HG03139 (cell line): ENCODE data around the gene CNOT3.

Experiments
- ATAC-seq: cut with Tn5 transposase; IDR thresholded peaks from one replicate; pipeline ENCODE4 v1.9.1; 2021; ENCODE audit not compliant: unreplicated experiment

The CNOT3 gene

GRCh38 chr19:54115109-54116063 is 22.2 kb upstream of the CNOT3 start, which contains the start of the genes PRPF31 and TFPT:
TSS of gene PRPF31 (plus strand) at chr19:54115754. CDS start at chr19:54118279, 2,525 bp downstream.
TSS of gene TFPT (minus strand) at chr19:54115657. CDS start at chr19:54115269, 388 bp downstream.
- ATAC-seq, result peak; percentile 68

- ATAC-seq, result no peak
Observed at GRCh38 chr19:54121259-54121658, 16.3 kb upstream of the CNOT3 start.

- ATAC-seq, result no peak
Observed at GRCh38 chr19:54123682-54124081, 13.9 kb upstream of the CNOT3 start.

- ATAC-seq, result no peak
Observed at GRCh38 chr19:54124393-54124792, 13.2 kb upstream of the CNOT3 start.

- ATAC-seq, result no peak
Observed at GRCh38 chr19:54125713-54126112, 11.8 kb upstream of the CNOT3 start.

DNA sequence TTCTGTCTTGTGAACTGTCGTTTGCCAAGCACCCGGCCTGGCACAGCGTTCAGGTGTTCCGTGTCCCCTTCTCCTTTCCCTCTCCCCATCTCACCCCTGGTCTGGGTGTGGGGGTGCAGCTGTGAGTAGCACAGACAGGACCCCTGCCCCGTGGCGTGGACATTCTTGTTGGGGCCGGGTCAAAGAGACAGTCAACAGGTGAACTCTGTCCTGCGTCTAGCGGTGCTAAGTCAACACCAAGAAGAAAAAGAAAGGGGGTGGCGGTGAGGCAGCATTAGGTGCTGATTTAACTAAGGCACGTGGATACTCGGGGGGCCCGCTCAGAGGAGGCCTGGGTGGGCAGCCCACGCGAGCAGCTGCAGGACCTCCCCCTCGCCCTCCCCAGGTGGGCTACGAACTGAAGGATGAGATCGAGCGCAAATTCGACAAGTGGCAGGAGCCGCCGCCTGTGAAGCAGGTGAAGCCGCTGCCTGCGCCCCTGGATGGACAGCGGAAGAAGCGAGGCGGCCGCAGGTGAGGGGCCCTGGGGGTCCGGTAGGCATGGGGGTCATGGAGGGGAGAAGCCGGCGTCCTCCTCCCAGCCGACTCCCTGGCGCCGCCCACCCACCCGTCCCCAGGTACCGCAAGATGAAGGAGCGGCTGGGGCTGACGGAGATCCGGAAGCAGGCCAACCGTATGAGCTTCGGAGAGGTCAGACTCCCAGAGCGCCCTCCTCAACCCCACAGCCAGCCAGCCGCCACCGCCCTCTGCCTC is 9.7 kb upstream of the CNOT3 start:
- ATAC-seq, result no peak

GRCh38 chr19:54128441-54128725 is 9.2 kb upstream of the CNOT3 start:
- no peak for ATAC-seq

DNA sequence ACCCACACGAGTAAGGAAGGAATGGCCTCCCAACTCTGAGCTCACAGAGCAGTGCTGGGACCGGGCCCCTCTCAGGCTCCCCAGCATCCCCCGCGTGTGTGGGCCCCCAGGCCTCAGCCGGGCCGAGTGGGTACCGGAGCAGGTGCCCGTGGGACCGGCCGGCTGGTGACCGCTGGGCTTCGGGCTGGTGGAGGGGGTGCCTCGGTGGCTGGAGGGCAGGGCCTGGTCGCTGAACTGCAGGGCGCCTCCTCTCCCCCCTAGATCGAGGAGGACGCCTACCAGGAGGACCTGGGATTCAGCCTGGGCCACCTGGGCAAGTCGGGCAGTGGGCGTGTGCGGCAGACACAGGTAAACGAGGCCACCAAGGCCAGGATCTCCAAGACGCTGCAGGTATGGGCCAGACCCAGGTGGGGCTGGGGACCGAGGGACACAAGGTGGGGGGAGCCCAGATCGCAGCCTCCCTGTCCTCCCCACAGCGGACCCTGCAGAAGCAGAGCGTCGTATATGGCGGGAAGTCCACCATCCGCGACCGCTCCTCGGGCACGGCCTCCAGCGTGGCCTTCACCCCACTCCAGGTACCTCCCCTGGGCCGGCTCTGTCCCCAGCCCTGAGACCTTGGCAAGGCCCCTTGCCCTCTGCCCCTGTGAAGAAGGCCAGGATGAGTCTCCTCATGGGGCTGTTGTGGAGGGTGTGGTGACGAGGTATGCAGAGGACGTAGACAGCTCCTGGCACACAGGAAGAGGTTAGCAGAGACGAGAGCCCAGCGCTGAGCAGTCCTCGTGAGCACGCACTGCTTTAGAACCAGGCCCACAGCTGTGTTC is 8.6 kb upstream of the CNOT3 start:
- ATAC-seq, result no peak

- ATAC-seq, result no peak
Observed at GRCh38 chr19:54129617-54129996, 8.0 kb upstream of the CNOT3 start.

DNA sequence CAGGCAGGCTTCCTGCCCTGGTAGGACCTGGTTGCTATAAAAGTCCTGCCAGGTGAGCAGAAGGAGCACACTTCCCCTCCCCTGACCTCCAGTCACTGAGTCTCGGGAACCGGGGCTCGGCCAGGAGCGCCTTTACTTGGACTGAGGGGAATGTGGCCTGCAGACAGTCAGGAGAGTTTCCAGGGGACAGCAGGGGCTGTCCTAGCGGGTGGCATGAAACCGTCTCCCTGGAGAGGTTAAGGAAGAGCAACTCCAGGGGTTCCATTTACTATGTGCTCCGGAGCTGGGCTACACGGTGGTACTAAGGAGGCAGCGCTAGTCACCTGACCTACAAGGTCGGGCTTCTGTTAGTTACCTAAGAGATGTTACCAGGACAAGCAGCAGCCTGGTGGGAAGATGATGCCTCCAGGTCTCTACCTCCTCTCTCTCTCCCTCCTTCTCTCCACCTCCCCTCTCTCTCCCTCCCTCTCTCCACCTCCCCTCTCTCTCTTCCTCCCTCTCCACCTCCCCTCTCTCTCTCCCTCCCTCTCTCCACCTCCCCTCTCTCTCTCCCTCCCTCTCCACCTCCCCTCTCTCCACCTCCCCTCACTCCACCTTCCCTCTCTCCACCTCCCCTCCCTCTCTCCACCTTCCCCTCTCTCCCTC is 4.1 kb upstream of the CNOT3 start:
- no peak for ATAC-seq

DNA sequence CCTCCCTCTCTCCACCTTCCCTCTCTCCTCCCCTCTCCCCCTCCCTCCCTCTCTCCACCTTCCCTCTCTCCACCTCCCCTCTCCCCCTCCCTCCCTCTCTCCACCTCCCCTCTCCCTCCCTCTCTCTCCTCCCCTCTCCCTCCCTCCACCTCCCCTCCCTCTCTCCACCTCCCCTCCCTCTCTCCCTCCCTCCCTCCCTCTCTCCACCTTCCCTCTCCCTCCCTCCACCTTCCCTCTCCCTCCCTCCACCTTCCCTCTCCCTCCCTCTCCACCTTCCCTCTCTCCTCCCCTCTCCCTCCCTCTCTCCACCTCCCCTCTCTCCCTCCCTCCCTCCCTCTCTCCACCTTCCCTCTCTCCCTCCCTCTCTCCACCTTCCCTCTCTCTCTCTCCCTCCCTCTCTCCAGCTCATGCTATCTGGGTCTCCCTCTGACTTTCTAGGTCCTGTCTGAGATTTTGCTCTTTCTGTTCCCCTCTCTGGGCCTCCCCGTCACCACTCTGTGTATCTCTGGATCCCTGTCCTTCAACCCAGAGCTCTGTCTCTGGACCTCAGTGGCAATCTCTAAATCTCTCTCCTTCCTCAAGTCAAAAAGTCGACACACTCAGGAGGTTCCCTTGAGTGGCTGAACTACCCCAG is 3.5 kb upstream of the CNOT3 start:
- no peak for ATAC-seq

- no peak for ATAC-seq
Observed at GRCh38 chr19:54136086-54136863, 1.3 kb upstream of the CNOT3 start.

GRCh38 chr19:54136864-54137698 is 481 bp upstream of the CNOT3 start:
- peak; percentile 70 for ATAC-seq

- no peak for ATAC-seq
Observed at GRCh38 chr19:54138489-54139256, 1.1 kb downstream of the CNOT3 start.

- no peak for ATAC-seq
Observed at GRCh38 chr19:54141356-54141755, 3.8 kb downstream of the CNOT3 start.

GRCh38 chr19:54142166-54142780 is 4.7 kb downstream of the CNOT3 start:
- no peak for ATAC-seq

DNA sequence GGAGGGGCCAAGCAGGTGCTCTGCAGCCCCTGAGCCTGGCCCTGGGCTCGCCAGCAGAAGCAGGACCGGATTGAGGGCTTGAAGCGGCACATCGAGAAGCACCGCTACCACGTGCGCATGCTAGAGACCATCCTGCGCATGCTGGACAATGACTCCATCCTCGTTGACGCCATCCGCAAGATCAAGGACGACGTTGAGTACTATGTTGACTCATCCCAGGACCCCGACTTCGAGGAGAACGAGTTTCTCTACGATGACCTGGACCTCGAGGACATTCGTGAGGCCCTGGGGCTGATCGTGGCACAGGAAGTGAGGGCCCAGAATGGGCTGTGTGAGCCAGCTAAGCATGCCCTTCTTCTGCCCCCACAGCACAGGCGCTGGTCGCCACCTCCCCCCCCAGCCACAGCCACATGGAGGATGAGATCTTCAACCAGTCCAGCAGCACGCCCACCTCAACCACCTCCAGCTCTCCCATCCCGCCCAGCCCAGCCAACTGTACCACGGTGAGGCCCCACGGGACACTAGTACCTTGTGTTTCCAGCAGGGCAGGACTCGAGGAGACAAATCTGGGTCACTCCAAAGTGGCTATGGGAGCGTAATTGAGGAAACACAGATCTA is 8.1 kb downstream of the CNOT3 start:
- no peak for ATAC-seq
